ENCODE results near the gene MECP2.

Gene MECP2

DNA sequence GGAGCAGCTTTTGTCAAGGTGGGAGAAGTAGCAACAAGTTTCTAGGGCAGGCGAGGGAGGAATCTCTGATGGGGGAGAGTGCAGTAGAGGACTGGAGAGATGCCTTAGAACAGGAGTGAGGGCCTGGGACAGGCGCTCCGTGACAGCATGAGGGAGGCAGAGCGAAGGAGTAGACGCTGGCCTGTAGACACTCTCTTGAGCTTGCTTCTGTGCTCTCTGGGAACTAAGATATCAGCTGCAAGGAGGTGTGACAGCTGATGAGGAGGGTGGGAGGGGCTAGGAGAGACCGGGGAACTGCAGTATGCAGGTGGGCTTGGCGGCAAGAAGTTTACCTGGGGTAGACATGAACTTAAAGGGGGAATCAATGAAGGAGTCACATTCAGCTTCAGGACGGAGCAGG, 35.7 kb downstream of the MECP2 start:
- DNase-seq (ENCODE audit: low read depth in 2 of 2), result no peak

DNA sequence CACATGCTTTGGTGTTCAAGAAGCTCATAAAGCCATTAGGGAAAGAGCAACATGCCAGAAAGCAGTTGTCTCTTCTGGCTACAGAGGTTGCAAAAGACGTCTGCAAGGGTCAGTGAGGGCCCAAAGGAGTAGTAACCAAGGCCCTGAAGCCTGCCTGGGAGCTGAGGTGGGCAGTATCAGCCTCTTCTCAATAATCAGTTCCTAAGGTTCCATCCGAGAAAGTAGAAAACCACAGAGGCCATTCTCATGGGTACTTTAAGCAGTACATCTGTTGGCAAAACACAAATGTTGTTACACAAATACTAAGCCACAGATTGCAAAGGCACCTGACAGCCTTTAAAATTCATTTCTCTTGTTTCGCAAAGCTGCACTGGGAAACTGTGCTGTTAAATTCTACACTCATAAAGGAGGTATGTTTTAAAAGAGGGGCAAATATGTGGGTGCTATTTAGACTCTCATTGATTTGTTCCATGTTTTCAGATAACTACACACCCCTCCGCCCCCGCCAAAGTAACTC, 37.7 kb downstream of the MECP2 start:
- no peak for DNase-seq (ENCODE audit: low read depth in 2 of 2)

DNA sequence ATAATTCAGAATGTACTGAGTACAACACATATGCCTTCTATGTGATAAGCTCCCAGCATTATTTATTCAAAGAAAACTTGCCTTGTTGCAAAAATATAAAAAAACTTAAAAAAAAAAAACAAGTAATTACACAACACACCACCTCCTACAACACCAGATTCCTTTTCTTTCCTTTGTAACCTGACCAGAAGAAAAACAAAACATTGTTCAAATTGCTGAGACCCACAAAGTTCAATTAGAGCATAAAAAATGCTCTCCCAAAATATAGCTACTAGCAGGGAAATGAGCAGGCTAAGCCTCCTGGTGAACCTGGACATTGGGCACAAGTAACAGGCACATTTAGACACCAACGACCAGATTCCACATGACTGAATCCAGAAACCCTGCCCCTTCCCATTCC, 38.3 kb downstream of the MECP2 start:
- no peak for DNase-seq (ENCODE audit: low read depth in 2 of 2)

DNA sequence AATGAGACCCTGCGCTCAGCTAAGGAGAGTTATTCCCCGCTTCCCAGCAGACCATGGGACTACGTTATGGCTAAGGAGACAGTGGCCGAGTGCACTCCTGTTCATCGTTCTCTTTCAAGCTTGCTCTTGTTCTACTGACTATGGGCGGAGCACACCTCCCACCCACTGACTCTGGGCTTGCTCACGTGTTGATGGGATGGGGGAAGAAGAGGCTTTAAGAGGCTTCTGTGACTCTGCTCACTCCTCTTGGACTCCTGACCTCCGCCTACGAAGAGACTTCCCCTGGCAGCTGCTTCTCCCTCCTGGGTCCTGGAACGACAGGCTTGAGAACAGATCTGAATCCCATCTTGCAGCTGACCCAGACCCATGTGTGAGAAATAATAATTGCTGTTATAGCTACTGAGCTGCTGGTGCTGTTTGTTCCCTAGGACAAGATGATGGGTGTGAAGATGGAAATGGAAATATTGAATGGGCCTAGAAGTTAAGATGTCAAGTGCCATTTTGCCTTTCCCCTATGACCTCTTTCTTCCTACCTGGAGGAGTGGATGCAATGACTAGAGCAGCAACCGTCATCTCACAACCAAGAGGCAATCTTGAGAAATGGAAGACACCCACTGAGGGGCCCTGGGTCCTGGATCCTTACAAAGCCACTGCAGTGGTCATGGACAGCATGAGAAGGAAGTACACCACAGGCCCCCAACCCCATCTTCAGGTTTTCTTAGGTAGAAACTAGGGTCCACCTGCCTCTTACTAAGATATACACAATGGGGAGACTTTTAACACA, 39.1 kb downstream of the MECP2 start:
- no peak for DNase-seq (ENCODE audit: low read depth in 2 of 2)

DNA sequence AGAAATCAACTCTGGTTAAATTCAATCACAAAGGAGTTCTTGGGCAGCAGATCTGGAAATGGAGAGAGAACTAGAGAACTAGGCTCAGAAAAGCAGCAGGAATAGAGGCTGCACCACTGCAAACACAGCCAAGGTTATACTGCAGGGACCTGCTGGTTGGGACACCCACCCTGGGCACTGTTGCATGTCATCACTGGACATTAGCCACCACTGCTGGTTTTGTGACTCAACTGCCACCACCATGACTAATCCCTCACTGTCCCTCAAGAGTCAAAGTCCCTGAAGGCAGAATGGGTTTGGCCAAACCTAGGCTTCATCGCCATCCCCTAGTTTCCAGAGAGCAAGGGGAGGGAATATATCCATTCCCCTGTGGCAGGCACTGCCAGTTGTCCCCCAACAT, 39.7 kb downstream of the MECP2 start:
- DNase-seq (ENCODE audit: low read depth in 2 of 2), result no peak

DNA sequence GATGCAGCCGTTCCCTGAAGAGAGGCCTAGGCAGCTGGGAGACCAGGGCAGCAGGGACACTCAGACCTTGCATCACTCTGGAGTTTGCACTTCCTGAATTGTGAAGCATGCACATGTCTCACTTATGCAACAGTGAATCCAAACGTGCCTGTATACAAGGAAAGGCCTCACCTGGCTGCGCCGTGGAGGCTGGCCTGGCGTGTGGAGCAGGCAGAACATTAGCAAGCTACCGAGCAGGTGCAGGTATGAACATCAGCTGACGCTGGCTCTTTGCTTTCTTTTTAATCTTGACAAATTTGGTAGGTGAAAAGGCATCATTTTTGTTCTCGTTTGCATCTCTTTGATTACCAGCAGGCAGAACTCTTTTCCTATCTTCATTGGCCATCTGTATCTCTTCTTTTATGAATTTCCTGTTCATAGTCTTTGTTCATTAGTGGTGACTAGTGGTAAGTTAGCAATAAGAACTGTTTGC, 40.7 kb downstream of the MECP2 start:
- no peak for DNase-seq (ENCODE audit: low read depth in 2 of 2)

DNA sequence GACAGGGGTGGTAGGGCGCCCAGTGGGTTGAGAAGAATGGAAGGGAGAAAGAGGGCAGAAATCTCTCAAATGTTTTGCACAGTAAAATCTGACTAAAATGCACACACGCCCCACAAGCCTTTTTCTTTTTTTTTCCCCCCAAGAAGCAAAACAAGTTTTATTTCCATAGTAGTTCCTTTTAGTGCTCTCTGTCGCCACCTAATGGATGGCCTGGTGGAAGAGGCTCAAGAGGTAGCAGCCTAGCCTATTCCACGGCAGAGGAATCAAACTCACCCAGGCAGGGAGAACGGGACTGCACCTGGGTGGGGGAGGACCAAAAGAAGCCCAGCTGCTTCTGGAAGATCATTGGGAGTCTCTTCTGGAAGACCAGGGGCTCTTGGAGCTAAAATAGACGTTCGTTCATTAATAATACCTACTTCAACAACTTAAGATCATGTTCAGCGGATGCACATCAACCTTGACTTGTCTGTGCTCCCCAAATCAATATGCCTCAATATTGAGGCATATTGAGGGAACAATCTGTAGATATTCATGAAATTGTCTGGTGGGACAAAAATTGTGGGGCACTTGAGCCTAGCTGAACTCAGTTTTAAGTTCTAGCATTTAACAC, 46.2 kb downstream of the MECP2 start:
- DNase-seq (ENCODE audit: low read depth in 2 of 2), result peak; percentile 47 to 54

DNA sequence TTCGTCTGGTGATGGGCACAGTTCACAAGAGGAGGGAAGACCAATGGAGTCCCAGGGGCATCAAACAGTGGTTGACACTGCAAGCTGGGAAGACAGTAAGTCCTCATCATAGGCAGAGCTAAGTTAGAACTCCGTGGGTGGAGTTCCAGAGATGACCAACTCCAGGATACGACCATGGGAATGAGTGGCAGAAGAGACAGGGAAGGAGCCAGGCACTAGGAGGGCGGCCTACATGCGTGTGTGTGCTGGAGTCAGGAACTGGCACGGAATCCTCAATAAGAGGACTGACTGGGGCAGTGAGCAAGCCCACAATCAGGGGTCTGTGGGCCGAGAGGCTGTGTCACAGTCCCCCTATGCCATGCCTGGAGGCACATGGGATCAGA, 47.4 kb downstream of the MECP2 start:
- DNase-seq (ENCODE audit: low read depth in 2 of 2), result no peak

DNA sequence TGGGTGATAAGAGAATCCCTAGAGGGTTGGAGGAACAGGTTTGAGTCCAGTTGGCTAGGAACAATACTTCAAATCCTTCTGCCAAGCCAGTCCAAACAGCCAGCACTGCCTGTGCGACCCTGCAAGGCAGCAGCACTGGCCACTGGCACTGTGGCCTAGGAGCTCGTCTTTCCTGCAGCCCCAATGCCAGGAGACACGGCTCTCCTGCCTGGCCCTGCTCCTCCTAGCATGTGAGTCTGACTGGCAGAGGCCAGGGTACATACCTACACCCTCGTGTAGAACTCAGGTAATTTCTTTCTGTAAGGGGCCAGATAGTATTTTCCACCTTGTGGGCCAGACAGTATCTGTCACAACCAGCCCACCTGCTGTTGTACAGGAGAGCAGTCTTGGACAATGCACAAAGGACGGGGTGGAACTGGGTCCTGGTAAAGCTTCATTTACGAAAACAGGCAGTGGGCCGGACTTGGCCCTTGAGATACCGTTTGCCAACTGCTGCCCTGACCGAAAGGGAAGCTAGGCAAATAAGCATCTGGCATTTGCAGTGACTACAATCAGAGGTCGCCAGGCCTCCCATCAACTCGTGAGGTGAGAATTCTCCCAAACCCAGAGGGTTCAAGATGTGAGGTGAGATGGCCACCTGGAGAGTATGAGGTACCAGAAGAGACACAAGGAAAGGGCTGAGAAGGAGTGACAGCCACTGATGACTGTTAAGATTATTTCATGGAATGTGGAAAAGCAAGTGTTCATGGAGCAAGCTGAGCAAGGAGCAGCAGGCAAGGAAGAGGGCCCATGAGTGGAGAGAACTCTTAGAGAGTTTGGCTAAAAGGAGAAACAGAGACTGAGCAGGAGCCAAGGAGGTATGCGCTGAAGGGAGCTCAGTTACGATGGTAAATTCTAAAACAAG, 48.1 kb downstream of the MECP2 start:
- no peak for DNase-seq (ENCODE audit: low read depth in 2 of 2)

DNA sequence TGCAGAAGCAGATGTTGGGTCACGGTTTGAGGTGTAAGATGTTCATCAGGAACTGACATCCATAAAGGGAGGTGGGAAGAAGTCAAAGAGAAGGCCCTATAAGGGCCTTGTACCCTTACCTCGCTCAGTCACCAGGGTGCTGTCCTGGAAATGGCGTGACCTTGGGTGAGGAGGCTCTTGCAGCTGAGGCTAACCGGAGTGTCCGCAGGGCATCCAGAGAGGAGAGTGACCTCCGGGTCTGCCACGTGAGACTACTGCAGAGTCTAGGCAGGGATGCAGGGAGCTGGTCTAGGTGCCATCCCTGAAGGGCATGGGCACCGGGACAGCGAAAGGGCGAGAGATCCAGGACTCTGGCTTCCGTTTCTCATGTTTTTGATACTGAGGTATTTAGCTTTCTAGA, 49.1 kb downstream of the MECP2 start:
- DNase-seq (ENCODE audit: low read depth in 2 of 2), result no peak

DNA sequence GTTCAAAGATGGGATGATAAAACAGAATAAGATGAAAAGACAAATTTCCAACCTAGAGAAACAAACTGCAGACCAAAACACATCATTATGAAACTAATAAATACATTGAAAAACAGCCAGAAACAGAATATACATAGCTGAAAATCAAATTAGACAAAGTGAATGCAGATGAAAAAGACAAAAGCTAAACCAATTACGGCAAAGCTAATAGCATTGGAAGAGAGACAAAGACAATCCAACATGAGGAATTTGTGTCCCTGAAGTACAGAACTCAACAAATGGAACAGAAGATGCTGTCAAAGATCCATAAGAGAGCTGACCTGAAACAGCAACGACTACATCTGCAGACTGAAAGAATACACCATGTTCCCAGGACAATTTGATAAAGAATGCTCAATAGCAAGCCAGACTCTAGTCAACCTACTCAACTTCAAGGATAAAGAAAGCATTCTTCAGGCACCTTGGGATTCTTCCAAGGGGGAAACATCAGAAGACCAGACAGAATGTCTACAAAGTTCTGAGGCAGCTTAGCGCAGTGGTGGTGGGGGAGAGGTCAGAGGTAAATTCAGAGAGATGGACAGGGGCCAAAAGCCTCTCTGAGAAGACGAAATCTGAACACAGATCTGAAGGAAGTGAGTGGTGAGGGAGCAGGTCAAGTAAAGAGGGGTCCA, 50.4 kb downstream of the MECP2 start:
- no peak for DNase-seq (ENCODE audit: low read depth in 2 of 2)

DNA sequence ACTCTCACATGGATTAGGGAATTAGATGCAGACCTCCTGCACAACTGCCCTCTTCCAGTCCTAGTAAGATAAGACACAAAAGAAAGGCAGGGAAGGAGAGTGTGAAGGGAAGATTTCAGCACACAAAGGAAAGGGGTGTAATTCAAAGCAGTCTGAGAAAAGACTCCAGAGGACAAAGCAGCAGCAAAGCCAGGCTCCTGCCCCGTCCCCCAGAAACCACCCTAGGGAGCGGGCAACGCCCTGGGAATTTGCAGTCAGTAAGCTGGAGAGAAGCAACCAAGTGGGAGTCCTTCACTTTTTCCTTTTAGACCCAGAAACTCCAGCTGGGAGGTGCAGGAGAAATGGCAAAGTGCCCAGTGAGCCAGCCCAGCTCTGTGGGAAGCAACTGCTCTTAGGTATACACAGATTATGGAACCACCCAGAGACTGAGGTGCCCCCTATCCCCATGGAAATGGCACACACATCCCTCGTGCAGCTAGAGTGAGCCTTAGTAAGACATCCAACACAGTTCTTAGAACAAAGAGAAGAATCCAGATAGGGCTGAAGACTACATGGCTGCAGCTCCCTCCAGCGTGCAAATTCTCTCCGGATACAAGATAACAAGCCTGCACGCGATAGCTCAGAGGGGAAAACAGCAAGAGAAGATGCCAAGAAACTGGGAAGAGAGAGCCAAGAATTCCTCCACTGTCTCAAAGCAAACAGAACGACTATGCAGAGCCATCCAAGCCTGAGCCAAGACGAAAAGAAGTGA, 51.3 kb downstream of the MECP2 start:
- no peak for DNase-seq (ENCODE audit: low read depth in 2 of 2)

DNA sequence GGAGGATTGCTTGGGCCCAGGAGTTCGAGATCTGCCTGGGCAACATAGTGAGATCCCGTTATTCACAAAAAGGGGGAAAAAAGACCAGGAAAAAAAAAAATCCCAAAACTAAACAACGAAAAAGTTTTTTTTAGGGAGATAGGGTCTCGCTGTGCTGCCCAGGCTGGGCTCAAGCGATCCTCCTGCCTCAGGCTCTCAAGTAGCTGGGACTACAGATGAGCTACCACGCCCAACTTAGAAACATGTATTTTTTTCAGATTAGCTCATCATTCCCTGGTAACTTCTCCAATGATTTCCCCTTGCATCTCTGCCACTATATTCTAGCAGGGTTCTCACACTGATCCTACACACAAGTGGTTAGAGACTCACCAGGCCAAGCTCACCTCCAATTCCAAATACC, 53.4 kb downstream of the MECP2 start:
- DNase-seq (ENCODE audit: low read depth in 2 of 2), result no peak

DNA sequence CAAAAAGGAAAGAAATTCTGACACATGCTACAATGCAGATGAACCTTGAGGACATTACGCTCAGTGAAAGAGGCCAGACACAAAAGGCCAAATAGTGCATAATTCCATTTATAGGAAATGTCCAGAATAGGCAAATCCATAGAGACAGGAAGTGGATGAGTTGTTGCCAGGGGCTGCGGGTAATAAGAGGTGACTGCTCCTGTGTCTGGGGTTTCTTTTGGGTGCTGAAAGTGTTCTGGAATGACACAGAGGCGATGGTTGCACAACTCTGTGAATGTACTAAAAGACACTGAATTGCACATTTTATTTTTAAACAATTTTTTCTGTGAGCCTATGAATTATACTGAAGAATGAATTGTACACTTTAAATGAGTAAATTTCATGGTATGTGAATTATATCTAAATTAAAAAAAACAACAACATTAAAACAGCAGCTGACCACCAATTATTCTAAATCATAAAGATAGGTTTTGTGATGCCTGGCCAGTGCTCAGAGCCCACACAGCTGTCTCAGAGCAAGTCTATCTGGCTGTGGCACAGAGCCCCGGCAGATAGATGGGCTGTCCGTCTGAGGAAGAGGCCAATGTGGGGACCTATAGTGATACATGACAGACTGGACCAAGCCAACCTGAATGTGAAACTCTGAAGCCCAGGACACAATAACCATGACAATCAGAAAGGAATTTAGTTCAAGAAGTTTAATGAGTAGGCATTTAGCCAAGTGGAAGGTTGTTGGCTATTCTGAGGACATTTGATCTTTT, 54.3 kb downstream of the MECP2 start:
- DNase-seq (ENCODE audit: low read depth in 2 of 2), result no peak

DNA sequence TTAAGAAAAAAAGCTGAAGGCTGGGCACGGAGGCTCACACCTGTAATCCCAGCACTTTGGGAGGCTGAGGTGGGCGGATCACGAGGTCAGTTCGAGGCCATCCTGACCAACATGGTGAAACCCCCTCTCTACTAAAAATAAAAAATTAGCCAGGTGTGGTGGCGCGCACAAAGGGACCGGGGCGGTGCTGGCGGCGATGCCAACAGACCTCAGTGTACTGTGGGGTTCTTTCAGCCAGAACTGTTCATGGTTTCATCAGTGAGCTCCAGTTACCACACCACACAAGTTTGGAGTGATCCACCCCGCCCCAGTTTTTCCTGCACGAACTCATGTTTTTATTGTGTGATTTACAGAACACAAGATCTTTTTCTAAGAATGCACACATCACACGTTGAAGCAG, 56.7 kb downstream of the MECP2 start:
- no peak for DNase-seq (ENCODE audit: low read depth in 2 of 2)

DNA sequence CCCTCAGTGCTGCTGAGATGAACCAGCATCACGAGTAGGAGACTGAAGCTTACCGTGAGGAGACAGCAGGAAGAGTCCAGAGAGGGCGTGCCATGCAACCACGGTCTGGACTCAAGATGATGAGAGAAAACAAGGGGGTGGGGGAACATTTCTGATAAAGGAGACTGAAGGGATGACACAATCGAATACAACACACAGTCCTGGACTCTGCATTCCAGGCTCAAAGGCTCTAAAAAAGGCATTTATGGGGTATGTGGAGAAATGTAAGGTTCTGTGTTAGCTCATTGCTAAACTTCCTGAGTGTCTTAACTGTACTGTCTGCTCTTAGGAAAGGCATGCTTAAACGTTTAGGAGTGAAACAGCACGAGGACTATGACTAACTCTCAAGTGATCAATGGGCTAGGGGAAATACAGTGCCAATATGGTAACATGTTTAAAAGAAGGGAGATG, 57.2 kb downstream of the MECP2 start:
- no peak for DNase-seq (ENCODE audit: low read depth in 2 of 2)

DNA sequence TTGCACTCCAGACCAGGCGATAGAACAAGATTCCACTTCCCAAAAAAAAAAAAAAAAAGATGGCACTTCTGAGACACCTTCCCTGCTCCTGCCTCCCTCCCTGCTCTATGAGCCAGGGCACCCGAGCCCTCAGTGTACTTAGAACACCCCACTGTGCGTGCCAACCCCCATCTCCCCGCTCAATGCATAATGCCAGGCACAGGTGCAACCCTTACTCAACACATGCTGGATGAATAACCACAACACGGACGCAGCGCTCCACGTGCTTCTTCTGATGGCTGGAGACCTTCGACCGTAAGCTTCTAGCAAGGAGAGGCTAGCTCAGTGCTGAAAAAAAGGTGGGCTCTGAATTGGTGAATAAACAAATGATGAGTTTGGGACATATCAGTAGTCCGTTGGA, 57.9 kb downstream of the MECP2 start:
- no peak for DNase-seq (ENCODE audit: low read depth in 2 of 2)

DNA sequence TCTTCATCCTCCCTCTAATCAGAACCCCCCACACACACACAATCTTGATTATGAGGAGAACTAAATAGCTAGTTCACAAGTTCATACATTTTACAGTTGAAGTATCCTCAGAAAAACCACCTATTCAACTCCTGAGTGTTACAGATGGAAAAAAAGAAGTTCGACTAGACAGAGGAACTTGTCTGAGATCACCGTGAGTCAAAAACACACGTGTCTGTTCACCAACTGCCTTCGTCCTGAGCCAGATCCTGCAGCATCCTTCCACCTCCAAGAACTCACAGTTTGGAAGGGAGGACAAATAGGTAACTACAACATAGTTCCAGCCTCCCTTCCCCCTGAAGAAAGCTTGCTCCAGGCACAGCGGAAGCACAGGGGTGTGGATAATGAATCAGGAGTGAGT, 58.9 kb downstream of the MECP2 start:
- DNase-seq (ENCODE audit: low read depth in 2 of 2), result no peak

DNA sequence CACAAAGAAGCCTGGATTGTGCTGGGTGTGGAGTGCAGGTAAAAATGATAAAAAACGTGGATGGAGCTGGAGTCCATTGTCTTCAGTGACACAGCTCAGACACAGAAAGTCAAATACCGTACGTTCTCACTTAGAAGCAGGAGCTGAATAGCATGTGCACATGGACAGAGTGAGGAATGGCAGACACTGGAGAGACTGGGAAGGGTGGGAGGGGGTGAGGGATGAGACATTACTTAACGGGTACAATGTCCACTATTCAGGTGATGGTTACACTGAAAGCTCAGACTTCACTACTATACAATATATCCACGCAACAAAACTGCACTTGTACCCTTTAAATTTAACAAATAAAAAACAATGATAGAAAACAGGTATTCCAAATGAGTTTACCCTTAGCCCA, 59.8 kb downstream of the MECP2 start:
- DNase-seq (ENCODE audit: low read depth in 2 of 2), result no peak

DNA sequence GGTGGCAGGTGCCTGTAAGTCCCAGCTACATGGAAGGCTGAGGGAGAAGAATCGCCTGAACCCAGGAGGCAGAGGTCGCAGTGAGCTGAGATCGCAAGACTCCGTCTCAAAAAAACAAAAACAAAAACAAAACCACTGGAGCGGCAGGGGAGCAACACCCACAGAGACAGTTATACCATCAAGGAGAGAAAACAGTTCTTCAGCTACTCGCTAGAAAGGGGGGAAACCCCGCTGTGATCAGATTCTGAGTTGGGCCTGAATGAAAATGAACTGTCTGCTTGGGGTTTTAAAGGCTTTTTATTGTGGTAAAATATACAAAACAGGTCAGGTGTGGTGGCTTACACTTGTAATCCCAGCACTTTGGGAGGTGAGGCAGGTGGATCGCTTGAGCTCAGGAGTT, 61.0 kb downstream of the MECP2 start:
- no peak for DNase-seq (ENCODE audit: low read depth in 2 of 2)
